GM18498 (cell line): ENCODE results near the gene FNDC8.
"Not testable (repeated sequence)": the region's sequence is repeated elsewhere in the genome, so short reads cannot be mapped to it uniquely, and the experiment has no call there.

ENCODE experiments used
- ATAC-seq: cut with Tn5 transposase; IDR thresholded peaks from one replicate; pipeline ENCODE4 v1.9.1; 2021; ENCODE audit warnings: mild to moderate bottlenecking, moderate library complexity; ENCODE audit not compliant: unreplicated experiment

Gene FNDC8

GRCh38 chr17:35094902-35095301 lies 26.5 kb upstream of the FNDC8 start:
- ATAC-seq: no peak

- ATAC-seq: no peak
Observed at GRCh38 chr17:35095741-35096140, 25.7 kb upstream of the FNDC8 start.

- no peak for ATAC-seq
Observed at GRCh38 chr17:35097776-35098175, 23.6 kb upstream of the FNDC8 start.

- ATAC-seq: no peak
Observed at GRCh38 chr17:35099908-35100307, 21.5 kb upstream of the FNDC8 start.

- ATAC-seq: no peak
Observed at GRCh38 chr17:35101036-35101435, 20.4 kb upstream of the FNDC8 start.

GRCh38 chr17:35101725-35102124 lies 19.7 kb upstream of the FNDC8 start:
- no peak for ATAC-seq

GRCh38 chr17:35103271-35103670 lies 18.1 kb upstream of the FNDC8 start:
- ATAC-seq: no peak

- ATAC-seq: no peak
Observed at GRCh38 chr17:35104844-35105450, 16.5 kb upstream of the FNDC8 start.

GRCh38 chr17:35110791-35111190 lies 10.6 kb upstream of the FNDC8 start:
- ATAC-seq: not testable (repeated sequence)

- ATAC-seq: no peak
Observed at GRCh38 chr17:35116845-35117244, 4.6 kb upstream of the FNDC8 start.

GRCh38 chr17:35117984-35118383 lies 3.4 kb upstream of the FNDC8 start:
- no peak for ATAC-seq

- peak; percentile 79 for ATAC-seq
Observed at GRCh38 chr17:35119370-35120165, 1.8 kb upstream of the FNDC8 start, which contains the start of gene RAD51D. RAD51D (minus strand) TSS chr17:35119860; CDS start chr17:35119613, 247 bp downstream.

GRCh38 chr17:35127751-35128514 lies 6.5 kb downstream of the FNDC8 start:
- no peak for ATAC-seq

- no peak for ATAC-seq
Observed at GRCh38 chr17:35129154-35129972, 7.9 kb downstream of the FNDC8 start.

- ATAC-seq: no peak
Observed at GRCh38 chr17:35129973-35130351, 8.5 kb downstream of the FNDC8 start.

GRCh38 chr17:35130392-35130791 lies 9.0 kb downstream of the FNDC8 start:
- no peak for ATAC-seq

GRCh38 chr17:35132099-35132498 lies 10.7 kb downstream of the FNDC8 start:
- no peak for ATAC-seq

GRCh38 chr17:35132816-35133550 lies 11.6 kb downstream of the FNDC8 start:
- ATAC-seq: no peak

GRCh38 chr17:35135322-35135721 lies 13.9 kb downstream of the FNDC8 start:
- no peak for ATAC-seq

GRCh38 chr17:35138218-35138617 lies 16.8 kb downstream of the FNDC8 start:
- no peak for ATAC-seq
